ENCODE data around the gene TFB1M.

- TF ChIP-seq EZH2phosphoT487 (IDR thresholded peaks at IDR 0.05; ENCODE audit: low read depth) (no peak), CTCF (IDR thresholded peaks at IDR 0.05; ENCODE audit: low read depth, low read length) (no peak)
Observed at GRCh38 chr6:155333414-155333813, 19.1 kb upstream of the TFB1M start.
